NCI-H1105 (cell line): ENCODE measurements around the gene ABHD6.
"Not testable (repeated sequence)": the region's sequence is repeated elsewhere in the genome, so short reads cannot be mapped to it uniquely, and the experiment has no call there.

Source experiments
- DNase-seq: peaks from one replicate; lab custom pipeline; 2025; lab: John Stamatoyannopoulos, UW

The ABHD6 gene

DNA sequence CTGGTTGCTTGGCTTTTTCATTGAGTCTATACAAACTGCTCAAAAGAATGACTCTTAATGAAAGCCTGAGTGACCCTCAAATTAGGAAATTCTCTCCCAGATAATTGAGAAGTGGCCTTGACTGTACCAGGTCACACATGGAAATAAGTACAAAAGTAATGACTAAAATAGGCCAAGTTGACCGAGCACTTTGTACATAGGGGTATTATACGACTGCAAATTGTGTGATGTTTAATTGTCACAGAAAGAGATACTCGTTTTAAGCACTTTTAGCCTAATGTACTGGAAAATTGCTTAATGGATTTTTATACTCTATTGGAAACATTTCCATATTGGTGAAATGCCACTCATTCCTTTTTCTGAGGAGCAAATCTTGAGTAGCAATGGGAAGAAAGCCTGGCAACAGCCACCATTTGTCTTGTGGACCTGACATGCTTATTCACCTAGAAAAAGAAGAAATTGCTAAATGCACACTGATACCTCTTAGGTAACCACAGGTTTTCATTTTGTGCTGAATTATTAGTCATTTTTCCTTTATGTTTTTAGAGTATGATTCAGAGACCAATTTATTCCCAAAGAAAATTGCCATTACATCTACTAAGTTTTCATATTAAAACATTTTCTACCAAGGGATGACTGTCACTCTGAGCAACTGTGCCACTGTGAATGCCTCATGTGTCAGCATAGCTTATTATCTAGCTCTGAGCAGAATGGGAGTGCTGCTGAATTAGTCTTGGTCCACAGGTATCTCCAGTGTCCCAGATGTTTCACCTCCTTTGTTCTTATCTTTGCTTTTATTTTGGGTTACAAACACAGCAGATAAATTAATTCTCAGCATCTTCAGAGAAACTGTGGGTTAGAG is 86.2 kb downstream of the ABHD6 start:
- DNase-seq = no peak

DNA sequence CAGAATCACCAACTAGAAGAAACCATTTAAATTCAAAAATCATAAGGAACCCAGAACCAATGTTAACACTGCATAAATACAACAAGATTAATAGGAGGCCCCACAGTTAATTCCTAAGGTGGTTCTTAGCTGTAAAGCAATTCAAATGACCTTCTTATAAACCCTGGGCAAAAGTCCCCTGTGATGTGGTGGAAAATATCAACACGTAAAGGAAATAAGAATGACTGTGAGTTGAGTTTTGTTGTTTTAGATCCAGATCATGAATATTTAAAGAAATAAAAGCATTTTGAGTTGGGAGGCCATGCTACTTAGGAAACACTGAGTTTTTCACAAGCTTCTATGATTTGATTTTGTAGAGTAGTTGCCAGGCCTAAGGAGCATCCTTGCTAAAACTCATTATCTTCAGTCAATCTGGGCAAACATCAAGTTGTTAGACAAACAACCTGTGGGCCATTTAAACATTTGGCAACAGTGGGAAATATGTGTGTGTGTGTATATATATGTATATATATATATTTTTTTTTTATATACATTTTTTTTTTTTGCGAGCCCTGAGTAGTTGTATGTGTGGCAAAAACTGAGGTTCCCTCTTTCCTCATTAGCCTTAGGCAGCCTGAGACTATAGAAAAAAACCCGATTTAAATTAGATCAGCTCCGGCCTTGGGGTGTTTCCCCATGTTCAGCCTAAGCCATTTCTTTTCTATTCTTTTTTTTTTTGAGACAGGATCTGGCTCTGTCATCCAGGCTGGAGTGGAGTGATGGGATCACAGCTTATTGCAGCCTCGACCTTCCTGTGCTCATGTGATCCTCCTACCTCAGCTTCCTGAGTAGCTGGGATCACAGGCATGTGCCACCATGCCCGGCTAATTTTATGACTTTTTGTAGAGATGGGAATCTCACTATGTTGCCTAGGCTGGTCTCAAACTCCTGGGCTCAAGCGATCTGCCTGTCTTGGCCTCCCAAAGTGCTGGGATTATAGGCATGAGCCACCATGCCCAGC is 87.1 kb downstream of the ABHD6 start:
- no peak for DNase-seq

DNA sequence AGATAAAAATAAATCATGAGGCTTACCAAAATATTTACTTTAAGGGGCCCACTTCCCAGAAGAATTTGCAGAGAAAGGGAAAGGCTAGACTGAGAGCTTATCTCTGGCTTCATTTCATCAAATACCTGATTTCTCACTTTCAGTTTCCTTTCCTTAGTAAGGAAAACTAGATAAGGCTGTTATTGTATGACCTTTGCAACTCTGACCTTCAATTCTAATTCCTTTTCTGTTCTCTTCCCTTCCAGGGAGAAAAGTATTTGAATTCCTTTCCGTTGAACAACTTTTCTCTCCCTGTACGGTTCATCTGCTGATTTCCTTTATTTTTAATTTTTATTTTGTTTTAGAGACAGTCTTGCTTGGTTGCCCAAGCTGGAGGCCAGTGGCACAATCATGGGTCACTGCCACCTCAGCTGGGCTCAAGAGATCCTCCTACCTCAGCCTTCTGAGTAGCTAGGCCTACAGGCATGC is 88.0 kb downstream of the ABHD6 start:
- no peak for DNase-seq

DNA sequence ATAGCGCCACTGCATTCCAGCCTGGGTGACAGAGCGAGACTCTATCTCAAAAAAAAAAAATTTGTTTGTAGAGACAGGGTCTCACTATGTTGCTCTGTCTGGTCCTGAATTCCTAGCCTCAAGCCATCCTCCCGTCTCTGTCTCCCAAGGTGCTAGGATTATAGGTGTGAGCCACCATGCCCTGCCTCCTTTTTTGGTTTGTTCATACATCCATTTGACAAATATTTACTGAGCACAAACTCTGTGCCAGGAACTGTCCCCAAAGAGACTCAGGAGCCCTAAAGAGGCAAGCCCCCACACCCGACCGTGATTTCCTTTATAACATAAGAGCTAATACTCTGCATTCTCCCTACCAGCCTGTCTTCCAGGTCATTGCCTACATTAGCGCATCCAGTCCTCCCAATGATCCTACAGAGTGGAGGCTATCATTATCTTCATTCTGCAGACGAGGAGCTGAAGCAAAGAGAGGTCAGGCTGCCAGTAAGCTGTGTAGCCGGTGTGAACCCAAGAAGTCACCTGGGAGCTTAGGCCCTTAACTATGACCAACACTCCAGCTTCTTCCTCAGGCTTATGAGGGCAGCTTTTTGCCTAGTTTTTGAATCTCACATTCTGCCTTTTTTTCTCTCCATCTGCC is 88.8 kb downstream of the ABHD6 start:
- DNase-seq = no peak

DNA sequence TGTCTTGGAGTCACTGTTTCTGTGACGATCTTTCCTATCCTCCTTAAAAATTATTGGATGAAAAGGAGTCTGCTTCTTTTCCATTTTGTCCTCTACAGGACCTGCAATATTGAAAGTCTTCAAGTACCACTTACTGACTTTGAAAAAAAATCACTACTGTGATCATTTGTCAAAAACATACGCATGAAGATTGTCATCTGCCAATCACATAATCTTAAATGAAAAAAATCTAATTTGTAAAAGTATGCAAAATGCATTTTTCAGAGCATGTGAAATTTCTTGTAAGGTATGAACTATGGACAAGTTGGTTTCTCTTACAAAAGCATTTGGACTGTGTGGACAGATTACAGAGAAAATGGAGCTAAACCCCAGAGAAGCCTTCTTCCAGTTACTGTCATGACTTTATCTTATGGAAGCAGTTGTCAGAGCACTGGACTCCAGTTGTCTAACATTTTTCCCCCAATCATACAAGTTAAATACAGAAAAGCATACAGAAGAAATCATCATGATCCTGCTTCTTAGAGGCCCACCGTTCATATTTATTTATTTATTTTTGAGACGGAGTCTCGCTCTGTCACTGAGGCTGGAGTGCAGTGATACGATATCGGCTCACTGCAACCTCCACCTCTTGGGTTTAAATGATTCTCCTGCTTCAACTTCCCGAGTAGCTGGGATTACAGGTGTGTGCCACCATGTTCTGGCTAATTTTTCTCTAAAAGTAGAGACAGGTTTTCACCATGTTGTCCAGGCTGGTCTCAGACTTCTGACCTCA is 91.7 kb downstream of the ABHD6 start:
- no peak for DNase-seq

DNA sequence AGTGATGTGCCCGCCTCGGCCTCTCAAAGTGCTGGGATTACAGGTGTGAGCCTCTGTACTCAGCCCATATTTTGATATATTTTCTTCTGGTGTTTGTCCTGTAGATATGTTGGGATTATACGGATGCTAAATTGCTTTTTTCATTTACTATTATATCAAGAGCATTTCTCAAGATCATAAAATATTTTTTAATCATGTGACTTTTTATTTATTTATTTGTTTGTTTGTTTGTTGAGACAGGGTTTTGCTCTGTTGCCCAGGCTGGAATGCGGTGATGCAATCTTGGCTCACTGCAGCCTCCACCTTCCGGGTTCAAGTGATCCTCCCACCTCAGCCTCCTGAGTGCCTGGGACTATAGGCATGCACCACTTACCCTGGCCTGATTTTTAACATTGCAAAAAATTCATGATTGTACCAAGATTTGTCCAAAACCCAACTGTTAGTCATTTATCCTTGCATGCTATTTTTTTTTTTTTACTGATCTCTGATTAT is 92.4 kb downstream of the ABHD6 start:
- no peak for DNase-seq

DNA sequence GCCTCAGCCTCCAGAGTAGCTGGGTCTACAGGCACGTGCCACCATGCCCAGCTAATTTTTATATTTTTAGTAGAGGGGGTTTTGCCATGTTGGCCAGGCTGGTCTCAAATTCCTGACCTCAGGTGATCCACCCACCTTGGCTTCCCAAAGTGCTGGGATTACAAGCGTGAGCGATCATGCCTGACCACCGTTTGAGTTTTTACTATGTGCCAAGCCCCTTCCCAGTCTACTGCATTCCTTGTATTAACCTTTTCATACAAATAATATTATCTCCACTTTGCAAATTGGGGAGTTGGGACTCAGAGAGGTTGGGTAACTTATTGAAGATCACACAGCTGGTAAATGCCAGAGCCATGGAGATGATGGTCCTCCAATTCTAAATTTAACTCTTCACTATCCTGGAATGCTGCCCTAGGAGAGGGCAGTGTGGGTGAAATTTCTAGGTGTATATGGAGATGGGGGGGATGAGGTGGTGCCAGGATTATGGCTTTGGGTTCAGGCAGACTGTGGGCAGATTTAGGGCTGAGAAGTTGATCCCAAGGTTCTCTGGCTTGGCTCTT is 94.1 kb downstream of the ABHD6 start:
- DNase-seq = no peak

DNA sequence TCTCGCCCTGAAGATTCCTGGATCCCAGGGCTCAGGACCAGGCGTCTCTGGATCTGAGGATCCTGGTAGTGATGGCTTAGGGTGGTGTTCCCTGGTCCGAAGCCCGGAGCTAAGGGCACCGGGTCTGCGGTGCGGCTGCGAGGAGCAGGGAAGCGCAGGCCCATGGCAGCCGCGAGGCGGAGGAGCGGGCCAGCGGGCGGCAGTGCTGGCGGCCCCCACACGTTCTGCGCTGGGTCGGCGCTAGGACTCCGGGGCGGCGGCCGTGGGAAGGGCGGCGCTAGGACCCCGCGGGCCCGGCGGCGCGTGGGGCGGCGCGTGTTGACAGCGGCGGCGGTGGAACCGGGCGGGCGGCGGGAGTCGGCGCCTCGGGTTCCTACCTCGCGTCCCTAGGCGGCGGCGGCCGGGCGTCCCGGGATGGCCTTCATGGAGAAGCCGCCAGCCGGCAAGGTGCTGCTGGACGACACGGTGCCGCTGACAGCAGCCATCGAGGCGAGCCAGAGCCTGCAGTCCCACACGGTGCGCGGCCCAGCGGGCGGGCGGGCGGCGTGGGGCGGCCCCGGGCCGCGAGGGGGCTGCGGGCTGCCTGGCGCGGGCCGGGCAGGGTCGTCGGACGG is 95.1 kb downstream of the ABHD6 start, which contains the start of gene PXK:
PXK (plus strand) TSS at position 318 of the 614 bp plus-strand sequence; CDS start at position 415, 97 bp downstream.
- DNase-seq = no peak

DNA sequence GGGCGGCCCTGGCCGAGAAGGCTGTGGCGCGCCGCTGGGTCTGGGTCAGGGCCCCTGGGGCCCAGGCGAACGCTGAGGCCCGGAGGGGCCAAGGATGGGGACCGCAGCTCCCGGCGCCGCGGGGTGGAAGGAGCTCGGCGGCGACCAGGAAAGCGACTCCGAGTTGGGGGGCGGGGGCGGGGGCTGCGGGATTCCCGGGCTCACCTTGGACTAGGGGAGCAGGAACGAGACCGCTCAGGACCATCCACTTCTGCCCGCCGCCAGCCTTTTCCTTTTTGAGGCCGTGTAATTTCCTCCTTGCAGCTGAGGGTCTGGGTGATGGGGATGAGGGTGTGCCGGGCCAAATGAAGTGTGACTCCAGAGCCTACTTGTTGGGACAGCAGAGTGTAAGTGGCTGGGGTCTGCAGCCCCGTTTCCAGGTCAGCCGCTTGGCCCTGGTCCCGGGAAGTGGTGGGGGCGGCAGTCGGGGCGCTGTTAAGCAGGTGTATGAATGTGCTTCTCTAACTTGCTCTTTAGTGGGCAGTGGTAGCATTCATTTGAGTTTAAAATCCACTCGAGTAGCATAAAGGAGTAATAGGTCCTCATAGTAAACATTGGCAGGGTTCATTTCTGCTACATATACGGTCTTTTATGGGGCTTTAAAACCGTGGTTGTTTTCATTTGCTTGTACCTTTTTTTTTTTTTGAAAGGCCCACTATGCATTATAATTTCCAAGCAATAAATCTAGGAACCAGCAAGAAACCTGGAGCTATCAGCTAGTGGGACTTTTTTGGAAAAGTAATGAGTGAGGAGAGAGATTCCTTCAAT is 95.8 kb downstream of the ABHD6 start:
- DNase-seq = no peak

DNA sequence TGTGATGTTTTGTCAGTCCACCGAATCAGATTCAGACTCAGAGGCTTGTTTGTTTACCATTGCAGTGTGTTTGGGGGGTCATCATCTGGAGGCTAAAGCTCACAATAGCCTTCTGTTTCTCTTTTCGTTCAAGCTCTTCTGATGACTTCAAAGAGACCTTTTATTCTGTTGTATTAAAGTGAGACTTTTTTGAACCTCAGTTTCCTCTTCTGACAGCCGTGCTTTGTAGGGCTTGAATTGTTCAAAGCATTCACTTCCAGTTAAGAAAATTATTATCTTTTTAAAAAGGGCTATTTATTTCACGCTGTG is 96.4 kb downstream of the ABHD6 start:
- no peak for DNase-seq

DNA sequence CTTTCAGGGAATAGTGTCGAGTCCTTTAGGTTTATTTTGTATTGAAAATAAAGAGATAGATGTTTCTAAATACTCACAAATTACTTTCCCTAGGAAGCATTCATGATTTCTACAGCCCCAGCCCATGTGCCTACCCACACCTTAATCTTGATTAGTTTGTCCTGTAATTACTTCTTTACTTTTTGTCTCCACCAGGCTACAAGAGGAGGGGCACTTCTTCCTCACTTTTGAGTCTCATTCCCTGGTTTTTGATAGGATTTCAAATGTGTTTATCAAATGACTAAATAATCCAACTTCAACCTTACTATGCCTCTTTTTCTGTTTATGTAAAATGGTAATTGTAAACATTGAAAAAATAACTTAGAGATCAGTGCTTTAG is 96.9 kb downstream of the ABHD6 start:
- no peak for DNase-seq

DNA sequence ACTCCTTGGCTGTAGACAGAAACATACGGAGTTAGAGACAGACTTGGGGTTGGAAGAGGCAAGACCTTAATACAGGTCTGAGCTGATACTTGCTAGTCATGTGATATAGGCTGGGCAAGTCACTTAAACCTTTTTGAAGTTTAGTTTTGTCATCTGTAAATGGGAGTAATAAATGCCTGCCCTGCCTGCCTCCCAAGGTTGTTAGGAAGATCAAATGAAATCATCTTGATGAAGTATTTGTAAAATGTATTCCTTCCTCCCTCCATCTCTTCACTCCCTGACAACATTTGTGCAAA is 98.0 kb downstream of the ABHD6 start:
- no peak for DNase-seq

DNA sequence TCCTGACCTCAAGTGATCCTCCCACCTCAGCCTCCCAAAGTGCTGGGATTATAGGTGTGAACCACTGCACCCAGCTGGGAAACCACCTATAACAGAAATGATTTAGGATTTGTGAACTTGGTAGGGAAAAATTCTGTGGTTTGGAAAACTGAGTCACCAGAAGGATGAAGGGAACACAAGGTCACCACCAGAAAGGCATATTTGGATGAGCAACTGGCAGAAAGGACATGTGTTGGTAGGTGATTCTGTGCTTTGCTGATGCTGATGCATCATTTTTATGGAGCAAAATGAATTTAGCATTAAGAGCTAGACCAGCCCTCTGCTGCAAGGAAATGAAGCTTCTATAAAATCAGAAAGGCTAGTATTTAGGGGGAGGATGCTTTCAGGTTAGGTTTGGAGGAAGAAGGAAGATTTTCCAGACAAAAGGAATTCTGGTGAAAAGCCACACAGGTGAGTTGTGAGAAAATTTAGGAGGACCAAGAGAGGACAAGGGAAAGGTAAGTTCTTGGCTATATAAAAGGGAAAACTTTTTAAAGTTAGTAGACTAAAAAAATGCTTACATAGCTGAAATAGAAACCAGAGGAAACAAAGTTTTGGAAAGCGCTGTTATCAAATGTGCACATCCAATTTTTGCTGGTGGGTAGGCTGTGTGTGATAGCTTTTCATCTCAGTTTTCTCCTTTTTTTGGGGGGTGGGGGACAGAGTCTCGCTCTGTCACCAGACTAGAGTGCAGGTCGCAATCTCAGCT is 98.7 kb downstream of the ABHD6 start:
- no peak for DNase-seq

DNA sequence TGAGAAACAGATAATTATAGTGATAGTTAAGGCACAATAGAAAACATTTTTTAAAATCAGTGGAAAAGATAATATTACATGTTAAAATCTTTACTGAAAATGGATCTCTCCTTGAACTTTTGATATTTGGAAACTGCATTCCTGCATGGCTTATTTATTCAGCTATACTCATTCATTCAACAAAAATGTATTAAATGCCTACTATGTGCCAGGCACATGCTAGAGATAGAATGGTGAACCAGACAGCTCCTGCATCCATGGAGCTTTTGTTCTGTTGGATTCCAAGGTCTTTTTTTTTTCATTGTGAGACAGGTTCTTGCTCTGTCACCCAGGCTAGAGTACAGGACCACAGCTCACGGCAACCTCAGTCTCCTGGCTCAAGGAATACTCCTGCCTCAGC is 99.6 kb downstream of the ABHD6 start:
- no peak for DNase-seq

DNA sequence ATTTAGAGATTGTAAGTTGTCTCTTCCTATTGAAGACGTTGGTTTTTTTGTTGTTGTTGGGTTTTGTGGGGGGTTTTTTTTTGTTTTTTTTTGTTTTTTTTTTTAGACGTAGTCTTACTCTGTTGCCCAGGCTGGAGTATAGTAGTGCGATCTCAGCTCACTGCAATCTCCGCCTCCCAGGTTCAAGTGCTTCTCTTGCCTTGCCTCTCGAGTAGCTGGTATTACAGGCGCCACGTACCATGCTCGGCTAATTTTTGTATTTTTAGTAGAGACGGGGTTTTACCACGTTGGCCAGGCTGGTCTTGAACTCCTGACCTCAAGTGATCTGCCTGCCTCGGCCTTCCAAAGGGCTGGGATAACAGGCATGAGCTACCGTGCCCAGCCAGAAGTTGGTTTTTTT is 101.6 kb downstream of the ABHD6 start:
- not testable (repeated sequence) for DNase-seq

DNA sequence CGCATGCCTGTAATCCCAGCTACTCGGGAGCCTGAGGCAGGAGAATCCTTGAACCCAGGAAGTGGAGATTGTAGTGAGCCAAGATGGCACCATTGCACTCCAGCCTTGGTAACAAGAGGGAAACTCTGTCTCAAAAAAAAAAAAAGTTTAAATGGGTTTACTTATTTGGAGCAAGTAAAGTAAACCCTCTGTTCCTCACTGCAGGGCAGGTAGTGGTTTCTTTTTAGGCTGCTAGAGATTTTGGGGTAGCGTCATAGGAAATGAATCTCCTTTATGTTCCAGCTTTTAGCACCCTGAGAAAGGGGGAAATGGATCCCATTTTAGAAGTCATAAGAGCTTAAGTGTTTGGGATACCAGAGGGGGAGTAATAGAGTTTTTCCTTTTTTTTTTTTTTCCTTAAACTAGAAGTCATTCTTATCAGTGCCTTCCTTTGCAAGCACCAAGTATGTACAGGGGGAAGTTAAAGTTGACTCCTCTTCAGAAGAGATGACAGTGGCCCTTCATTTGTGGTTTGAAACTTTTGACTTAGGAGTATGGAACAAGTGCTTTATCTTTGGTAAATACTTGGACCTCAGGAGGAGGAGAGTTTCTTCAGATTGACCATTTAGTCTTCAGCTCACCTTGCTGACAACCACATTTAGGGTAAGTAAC is 103.1 kb downstream of the ABHD6 start:
- no peak for DNase-seq

DNA sequence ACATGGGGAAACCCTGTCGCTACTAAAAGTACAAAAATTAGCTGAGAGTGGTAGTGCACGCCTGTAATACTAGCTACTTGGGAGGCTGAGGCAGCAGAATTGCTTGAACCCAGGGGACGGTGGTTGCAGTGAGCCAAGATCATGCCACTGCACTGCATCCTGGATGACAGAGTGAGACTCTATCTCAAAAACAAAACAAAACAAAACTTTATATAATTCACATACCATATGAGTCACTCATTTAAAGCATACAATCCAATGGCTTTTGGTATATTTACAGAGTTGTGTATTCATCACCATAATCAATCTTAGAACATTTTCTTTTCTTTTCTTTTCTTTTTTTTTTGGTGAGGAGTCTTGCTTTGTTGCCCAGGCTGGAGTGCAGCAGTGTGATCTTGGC is 103.8 kb downstream of the ABHD6 start:
- no peak for DNase-seq

DNA sequence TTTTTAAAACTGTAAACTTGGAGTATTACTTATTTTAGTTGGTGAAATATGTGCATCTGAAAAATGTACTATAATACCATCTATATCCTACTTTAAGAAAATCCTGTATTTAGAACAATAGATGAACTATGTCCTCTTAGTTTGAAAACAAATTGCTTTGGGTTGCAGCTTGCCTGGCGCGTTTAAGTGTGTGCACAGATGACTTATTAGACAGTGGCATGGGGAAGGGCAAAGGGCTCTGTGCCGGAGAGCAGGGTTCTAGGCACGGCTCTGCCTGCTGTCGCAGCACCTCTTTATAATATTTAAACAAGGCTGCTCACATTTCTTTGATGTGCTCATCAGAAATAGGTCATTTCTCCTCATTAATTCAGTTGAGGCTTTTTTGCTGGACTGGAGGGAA is 105.1 kb downstream of the ABHD6 start:
- no peak for DNase-seq
